Muscle layer of duodenum (tissue), 2 donors: ENCODE data around the gene HS2ST1.

Source experiments
- H3K27ac ChIP-seq: one replicate; pipeline ENCODE4 v1.7.0; 2013; ENCODE audit warnings: mild to moderate bottlenecking, low read length
- H3K27me3 ChIP-seq: one replicate; pipeline ENCODE4 v1.7.0; 2013; ENCODE audit warnings: low read depth, mild to moderate bottlenecking, control low read depth, low read length
- H3K36me3 ChIP-seq, 2 donors: one replicate each; pipeline ENCODE4 v1.7.0; 2013; ENCODE audit warnings: low read length in 2 of 2, control low read depth in 1 of 2, mild to moderate bottlenecking in 1 of 2; ENCODE audit not compliant: insufficient read depth in 2 of 2, control insufficient read depth in 1 of 2
- H3K4me1 ChIP-seq, 2 donors: one replicate each; pipeline ENCODE4 v1.7.0; 2013; ENCODE audit warnings: low read length in 2 of 2, mild to moderate bottlenecking in 2 of 2, control low read depth in 1 of 2, moderate library complexity in 1 of 2; ENCODE audit not compliant: insufficient read depth in 2 of 2, control insufficient read depth in 1 of 2
- H3K4me3 ChIP-seq, 2 donors: one replicate each; pipeline ENCODE4 v1.7.0; 2013; ENCODE audit warnings: low read length in 2 of 2, low read depth in 1 of 2, mild to moderate bottlenecking in 1 of 2
- H3K9me3 ChIP-seq, 2 donors: one replicate each; pipeline ENCODE4 v1.7.0; 2013; ENCODE audit warnings: low read length in 2 of 2, control low read depth in 1 of 2, mild to moderate bottlenecking in 1 of 2; ENCODE audit not compliant: control insufficient read depth in 1 of 2
- donor health status: healthy.

The HS2ST1 gene

GRCh38 chr1:86926883-86927282, 12.4 kb downstream of the HS2ST1 start:
- no peaks in the 10 kb centered on the region for H3K36me3 ChIP-seq
- H3K4me1 ChIP-seq: no peaks in the 10 kb centered on the region
- no peak overlapping the region for H3K27ac ChIP-seq
- H3K27me3 ChIP-seq: no peaks in the 10 kb centered on the region
- H3K9me3 ChIP-seq: peaks cover 0 to 2% of the 10 kb centered on the region in 2 donors
- no peak overlapping the region for H3K4me3 ChIP-seq

- Histone ChIP-seq H3K36me3 (no peaks in the 10 kb centered on the region), H3K27ac (no peak overlapping the region), H3K9me3 (peaks cover 0 to 2% of the 10 kb centered on the region in 2 donors), H3K4me3 (no peak overlapping the region), H3K27me3 (no peaks in the 10 kb centered on the region), H3K4me1 (no peaks in the 10 kb centered on the region)
Observed at GRCh38 chr1:86928819-86929218, 14.4 kb downstream of the HS2ST1 start.

GRCh38 chr1:86933051-86933450, 18.6 kb downstream of the HS2ST1 start:
- Histone ChIP-seq H3K36me3 (no peaks in the 10 kb centered on the region), H3K4me3 (no peak overlapping the region), H3K27ac (no peak overlapping the region), H3K4me1 (no peaks in the 10 kb centered on the region), H3K27me3 (no peaks in the 10 kb centered on the region), H3K9me3 (no peaks in the 10 kb centered on the region)

GRCh38 chr1:86933562-86934377, 19.3 kb downstream of the HS2ST1 start:
- no peaks in the 10 kb centered on the region for H3K4me1 ChIP-seq
- H3K9me3 ChIP-seq: no peaks in the 10 kb centered on the region
- H3K36me3 ChIP-seq: no peaks in the 10 kb centered on the region
- no peak overlapping the region for H3K4me3 ChIP-seq
- no peak overlapping the region for H3K27ac ChIP-seq
- H3K27me3 ChIP-seq: no peaks in the 10 kb centered on the region

GRCh38 chr1:86938450-86938849, 24.0 kb downstream of the HS2ST1 start:
- H3K36me3 ChIP-seq: no peaks in the 10 kb centered on the region
- no peak overlapping the region for H3K4me3 ChIP-seq
- no peaks in the 10 kb centered on the region for H3K9me3 ChIP-seq

GRCh38 chr1:86938855-86939254, 24.4 kb downstream of the HS2ST1 start:
- Histone ChIP-seq H3K27ac (no peak overlapping the region), H3K9me3 (no peaks in the 10 kb centered on the region), H3K4me3 (no peak overlapping the region), H3K4me1 (no peaks in the 10 kb centered on the region), H3K36me3 (no peaks in the 10 kb centered on the region), H3K27me3 (no peaks in the 10 kb centered on the region)

More at GRCh38 chr1:86938450-86938849, 24.0 kb downstream of the HS2ST1 start:
- H3K27me3 ChIP-seq: no peaks in the 10 kb centered on the region
- H3K4me1 ChIP-seq: no peaks in the 10 kb centered on the region
- no peak overlapping the region for H3K27ac ChIP-seq

GRCh38 chr1:86939406-86939805, 25.0 kb downstream of the HS2ST1 start:
- no peaks in the 10 kb centered on the region for H3K27me3 ChIP-seq
- no peaks in the 10 kb centered on the region for H3K36me3 ChIP-seq
- H3K4me3 ChIP-seq: no peak overlapping the region
- no peaks in the 10 kb centered on the region for H3K9me3 ChIP-seq
- no peak overlapping the region for H3K27ac ChIP-seq
- H3K4me1 ChIP-seq: no peaks in the 10 kb centered on the region

- Histone ChIP-seq H3K36me3 (no peaks in the 10 kb centered on the region), H3K4me3 (no peak overlapping the region), H3K27me3 (no peaks in the 10 kb centered on the region), H3K4me1 (no peaks in the 10 kb centered on the region), H3K27ac (no peak overlapping the region), H3K9me3 (no peaks in the 10 kb centered on the region)
Observed at GRCh38 chr1:86940599-86940998, 26.2 kb downstream of the HS2ST1 start.

GRCh38 chr1:86942042-86942441, 27.6 kb downstream of the HS2ST1 start:
- Histone ChIP-seq H3K4me1 (no peaks in the 10 kb centered on the region), H3K27ac (no peak overlapping the region), H3K4me3 (no peak overlapping the region), H3K9me3 (no peaks in the 10 kb centered on the region), H3K27me3 (no peaks in the 10 kb centered on the region), H3K36me3 (no peaks in the 10 kb centered on the region)

- H3K27ac ChIP-seq: no peak overlapping the region
- H3K9me3 ChIP-seq: no peaks in the 10 kb centered on the region
Observed at GRCh38 chr1:86942743-86943142, 28.3 kb downstream of the HS2ST1 start.

GRCh38 chr1:86948212-86948611, 33.8 kb downstream of the HS2ST1 start:
- no peak overlapping the region for H3K27ac ChIP-seq
- no peaks in the 10 kb centered on the region for H3K27me3 ChIP-seq
- no peaks in the 10 kb centered on the region for H3K36me3 ChIP-seq
- H3K4me1 ChIP-seq: peaks cover 0 to 3% of the 10 kb centered on the region in 2 donors
- H3K4me3 ChIP-seq: no peak overlapping the region
- H3K9me3 ChIP-seq: no peaks in the 10 kb centered on the region

More at GRCh38 chr1:86942743-86943142, 28.3 kb downstream of the HS2ST1 start:
- no peaks in the 10 kb centered on the region for H3K36me3 ChIP-seq
- no peaks in the 10 kb centered on the region for H3K27me3 ChIP-seq
- H3K4me3 ChIP-seq: no peak overlapping the region
- H3K4me1 ChIP-seq: no peaks in the 10 kb centered on the region
